Smooth muscle cell (in vitro differentiated cells): ENCODE results near the gene NECAB2. TPM values are rescaled to one million over a fixed set of nuclear protein-coding genes. Genes with fewer than 3 reads are reported as not detected.

Source experiments
- DNase-seq: peaks from one replicate; lab custom pipeline; 2025; ENCODE audit not compliant: unreplicated experiment; lab: John Stamatoyannopoulos, UW
- H2AFZ ChIP-seq: fragments of 200-600 bp; sonication (generic); 2 replicates; pipeline ENCODE4 v1.6.0; 2016; ENCODE audit warnings: antibody characterized with exemption, low read depth, mild to moderate bottlenecking
- H3F3A ChIP-seq: fragments of 200-600 bp; sonication (generic); 2 replicates; pipeline ENCODE4 v1.6.0; 2017; ENCODE audit warnings: antibody characterized with exemption, low read depth
- H3K27ac ChIP-seq: fragments of 200-600 bp; sonication (generic); 2 replicates; pipeline ENCODE4 v1.5.1; 2016; ENCODE audit warnings: low read depth, mild to moderate bottlenecking
- H3K27me3 ChIP-seq: fragments of 200-600 bp; sonication (generic); 2 replicates; pipeline ENCODE4 v1.6.1; 2016; ENCODE audit warnings: low read depth, mild to moderate bottlenecking
- H3K36me3 ChIP-seq: fragments of 200-600 bp; sonication (generic); 2 replicates; pipeline ENCODE4 v1.5.1; 2016; ENCODE audit warnings: low read depth
- H3K4me1 ChIP-seq: fragments of 200-600 bp; sonication (generic); 2 replicates; pipeline ENCODE4 v1.5.1; 2016; ENCODE audit warnings: low read depth
- H3K4me2 ChIP-seq: fragments of 200-600 bp; sonication (generic); 2 replicates; pipeline ENCODE4 v1.6.0; 2016; ENCODE audit warnings: mild to moderate bottlenecking
- H3K4me3 ChIP-seq: fragments of 200-600 bp; sonication (generic); 2 replicates; pipeline ENCODE4 v1.5.1; 2016; ENCODE audit warnings: mild to moderate bottlenecking
- H3K79me2 ChIP-seq: fragments of 200-600 bp; sonication (generic); 2 replicates; pipeline ENCODE4 v1.6.0; 2016; ENCODE audit warnings: low read depth, mild to moderate bottlenecking
- H3K9ac ChIP-seq: fragments of 200-600 bp; sonication (generic); 2 replicates; pipeline ENCODE4 v1.6.0; 2016; ENCODE audit warnings: low read depth
- H3K9me3 ChIP-seq: fragments of 200-600 bp; sonication (generic); replicated peaks from 2 replicates; pipeline ENCODE4 v1.5.1; 2016; ENCODE audit warnings: low read depth
- H4K20me1 ChIP-seq: fragments of 200-600 bp; sonication (generic); 2 replicates; pipeline ENCODE4 v1.6.0; 2016; ENCODE audit warnings: low read depth
- CTCF ChIP-seq: fragments of 200-600 bp; sonication (generic); IDR thresholded peaks from 2 replicates; pipeline ENCODE4 v1.5.1; 2017; ENCODE audit warnings: borderline replicate concordance, mild to moderate bottlenecking, antibody characterized with exemption; ENCODE audit not compliant: insufficient read depth, poor library complexity, severe bottlenecking
- WGBS: methylation state at CpG from one replicate; pipeline ENCODE4 v1.1.7; 2016; ENCODE audit warnings: low lambda C conversion rate; 5-methylcytosine and 5-hydroxymethylcytosine counted together
- polyA plus RNA-seq: library from polyadenylated mRNA; unstranded; fragments of >200 nt; fragmentation: Nextera tagmentation; extraction: Ambion mirVana; gene quantifications from 2 replicates; pipeline ENCODE4 v1.2.1, GENCODE V29; 2016
- total RNA-seq: library from RNA; depleted of rRNA; stranded (reverse); fragments of >200 nt; gene quantifications from 2 replicates; pipeline ENCODE4 v1.2.3, GENCODE V29; 2014

Gene NECAB2
- total and polyA plus RNA-seq, 2 experiments from 2014 or later: 0.22 to 1.7 TPM

- 90% methylated on average over 14 of the region's 14 CpGs for WGBS
- Histone ChIP-seq H4K20me1 (no peaks in the 10 kb centered on the region), H3K79me2 (no peaks in the 10 kb centered on the region), H3K4me1 (no peaks in the 10 kb centered on the region), H3K4me2 (no peak overlapping the region), H3K9me3 (no peaks in the 10 kb centered on the region), H3K36me3 (no peaks in the 10 kb centered on the region), H3K4me3 (no peak overlapping the region), H3F3A (no peaks in the 10 kb centered on the region), H3K9ac (no peak overlapping the region), H3K27ac (no peak overlapping the region), H2AFZ (no peak overlapping the region), H3K27me3 (peaks cover 4% of the 10 kb centered on the region)
- no peak for DNase-seq
- TF ChIP-seq CTCF: no peak
Observed at GRCh38 chr16:84029297-84030047, 61.4 kb downstream of the NECAB2 start.

- H2AFZ ChIP-seq: no peak overlapping the region
- H3F3A ChIP-seq: no peaks in the 10 kb centered on the region
- no peak for DNase-seq
- no peak for TF ChIP-seq CTCF
- H3K36me3 ChIP-seq: no peaks in the 10 kb centered on the region
- H3K4me2 ChIP-seq: no peak overlapping the region
- peaks cover 4% of the 10 kb centered on the region for H3K27me3 ChIP-seq
- WGBS: 90% methylated on average over 17 of the region's 17 CpGs
- H3K79me2 ChIP-seq: no peaks in the 10 kb centered on the region
- no peak overlapping the region for H3K27ac ChIP-seq
- no peaks in the 10 kb centered on the region for H3K9me3 ChIP-seq
- H3K4me3 ChIP-seq: no peak overlapping the region
- no peaks in the 10 kb centered on the region for H4K20me1 ChIP-seq
- no peak overlapping the region for H3K9ac ChIP-seq
- no peaks in the 10 kb centered on the region for H3K4me1 ChIP-seq
Observed at GRCh38 chr16:84031556-84031955, 63.5 kb downstream of the NECAB2 start.

GRCh38 chr16:84032458-84033178 lies 64.6 kb downstream of the NECAB2 start:
- no peaks in the 10 kb centered on the region for H3K36me3 ChIP-seq
- H3K4me1 ChIP-seq: no peaks in the 10 kb centered on the region
- no peak overlapping the region for H3K4me2 ChIP-seq
- H3K79me2 ChIP-seq: no peaks in the 10 kb centered on the region
- H3K4me3 ChIP-seq: no peak overlapping the region
- no peak overlapping the region for H3K27ac ChIP-seq
- no peak for DNase-seq
- H2AFZ ChIP-seq: no peak overlapping the region
- peaks cover 4% of the 10 kb centered on the region for H3K27me3 ChIP-seq
- H3K9ac ChIP-seq: no peak overlapping the region
- no peaks in the 10 kb centered on the region for H3K9me3 ChIP-seq
- H4K20me1 ChIP-seq: no peaks in the 10 kb centered on the region
- H3F3A ChIP-seq: no peaks in the 10 kb centered on the region
- WGBS: 88% methylated on average over 13 of the region's 15 CpGs
- TF ChIP-seq CTCF: no peak
